ENCODE data around the gene LAMC2. TPM values are rescaled to one million over a fixed set of nuclear protein-coding genes. Genes with fewer than 3 reads are reported as not detected.

The LAMC2 gene
- total and polyA plus RNA-seq, 9 donors, result 0.47 to 33.7 (median 2.9) TPM

DNA sequence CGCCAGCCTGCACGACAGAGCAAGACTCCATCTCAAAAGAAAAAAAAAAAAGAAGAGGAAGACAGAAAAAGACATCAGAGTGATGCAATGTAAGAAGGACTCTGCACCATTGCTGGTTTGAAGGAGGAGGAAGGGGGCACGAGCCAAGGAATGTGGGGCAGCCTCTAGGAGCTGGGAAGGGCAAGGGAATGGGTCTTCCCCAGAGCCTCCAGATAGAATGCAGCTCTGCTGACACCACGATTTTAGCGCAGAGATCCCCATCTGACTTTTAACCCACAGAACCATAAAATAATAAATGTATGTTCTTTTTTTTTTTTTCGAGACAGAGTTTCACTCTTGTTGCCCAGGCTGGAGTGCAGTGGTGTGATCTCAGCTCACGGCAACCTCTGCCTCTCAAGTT is 33.9 kb upstream of the LAMC2 start:
- DNase-seq, result no peak
- intact Hi-C loops (cut with DNase I), result no loop called here
- Histone ChIP-seq H3K27me3 (no peaks in the 10 kb centered on the region), H3K27ac (no peak overlapping the region), H3K9me3 (no peaks in the 10 kb centered on the region), H3K36me3 (no peaks in the 10 kb centered on the region), H3K4me1 (ENCODE audit: insufficient read depth) (peaks cover 4% of the 10 kb centered on the region), H3K4me3 (no peak overlapping the region)
- WGBS, 3 donors, result 87 to 90% (median 89%) methylated on average over 7 of the region's 7 CpGs
- TF ChIP-seq CTCF (IDR thresholded peaks at IDR 0.05) (no peak), POLR2A (IDR thresholded peaks at IDR 0.05) (no peak), EP300 (IDR thresholded peaks at IDR 0.05) (no peak)

- no peaks in the 10 kb centered on the region for H3K27me3 ChIP-seq
- TF ChIP-seq EP300 (IDR thresholded peaks at IDR 0.05), result no peak
- TF ChIP-seq CTCF (IDR thresholded peaks at IDR 0.05), result no peak
- TF ChIP-seq POLR2A (IDR thresholded peaks at IDR 0.05), result no peak
- intact Hi-C loops (cut with DNase I), result no loop called here
These were observed 30.1 kb upstream of the LAMC2 start for GRCh38 chr1:183155939-183156338.

DNA sequence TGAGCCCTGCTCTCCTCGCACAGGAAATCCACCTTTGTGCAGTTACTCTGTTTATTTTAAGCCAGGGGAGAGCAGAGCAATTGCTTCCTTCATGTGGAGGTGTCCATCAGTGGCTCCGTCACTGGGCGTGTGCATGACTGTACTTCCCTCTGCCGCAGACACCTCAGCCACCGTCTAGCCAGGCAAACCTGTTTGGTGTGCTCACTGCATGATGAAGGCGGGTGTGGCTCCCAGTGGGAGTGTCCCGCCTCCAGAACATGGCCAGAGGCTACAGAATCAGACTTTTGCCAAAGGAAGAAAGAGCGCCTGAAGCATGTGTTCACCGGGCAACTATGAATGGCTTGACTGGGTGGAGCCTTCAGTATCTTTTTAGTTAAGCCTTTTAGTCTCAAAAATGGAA is 26.1 kb upstream of the LAMC2 start:
- H3K27ac ChIP-seq, result no peak overlapping the region
- no peaks in the 10 kb centered on the region for H3K27me3 ChIP-seq
- no peak for TF ChIP-seq POLR2A (IDR thresholded peaks at IDR 0.05)
- no peak for TF ChIP-seq CTCF (IDR thresholded peaks at IDR 0.05)
- TF ChIP-seq EP300 (IDR thresholded peaks at IDR 0.05), result no peak
- DNase-seq, result no peak
- intact Hi-C loops (cut with DNase I), result no loop called here
- no peaks in the 10 kb centered on the region for H3K36me3 ChIP-seq
- H3K9me3 ChIP-seq, result no peaks in the 10 kb centered on the region
- WGBS, 3 donors, result 92 to 94% (median 93%) methylated on average over 9 of the region's 9 CpGs
- H3K4me3 ChIP-seq, result no peak overlapping the region
- no peaks in the 10 kb centered on the region for H3K4me1 ChIP-seq (ENCODE audit: insufficient read depth)

More at GRCh38 chr1:183155939-183156338, 30.1 kb upstream of the LAMC2 start:
- no peak for DNase-seq
- Histone ChIP-seq H3K36me3 (no peaks in the 10 kb centered on the region), H3K9me3 (no peaks in the 10 kb centered on the region), H3K4me1 (ENCODE audit: insufficient read depth) (no peaks in the 10 kb centered on the region), H3K4me3 (no peak overlapping the region), H3K27ac (no peak overlapping the region)
- WGBS, 3 donors, result 73 to 78% (median 77%) methylated on average over 2 of the region's 2 CpGs

- Histone ChIP-seq H3K4me1 (ENCODE audit: insufficient read depth) (no peaks in the 10 kb centered on the region), H3K36me3 (no peaks in the 10 kb centered on the region), H3K4me3 (no peak overlapping the region), H3K27me3 (no peaks in the 10 kb centered on the region), H3K27ac (no peak overlapping the region), H3K9me3 (no peaks in the 10 kb centered on the region)
- DNase-seq, result no peak
- intact Hi-C loops (cut with DNase I), result no loop called here
- no peak for TF ChIP-seq CTCF (IDR thresholded peaks at IDR 0.05)
- TF ChIP-seq POLR2A (IDR thresholded peaks at IDR 0.05), result no peak
- TF ChIP-seq EP300 (IDR thresholded peaks at IDR 0.05), result no peak
- WGBS, 3 donors, result 76 to 81% (median 78%) methylated on average over 3 of the region's 3 CpGs
These were observed 24.7 kb upstream of the LAMC2 start for GRCh38 chr1:183161391-183161790.

- H3K9me3 ChIP-seq, result no peaks in the 10 kb centered on the region
- no peak overlapping the region for H3K4me3 ChIP-seq
- H3K27ac ChIP-seq, result no peak overlapping the region
- WGBS, 3 donors, result 94 to 98% (median 96%) methylated on average over 3 of the region's 3 CpGs
- H3K4me1 ChIP-seq (ENCODE audit: insufficient read depth), result no peaks in the 10 kb centered on the region
- TF ChIP-seq EP300 (IDR thresholded peaks at IDR 0.05) (no peak), CTCF (IDR thresholded peaks at IDR 0.05) (no peak), POLR2A (IDR thresholded peaks at IDR 0.05) (no peak)
- H3K27me3 ChIP-seq, result no peaks in the 10 kb centered on the region
- DNase-seq, result no peak
- no peaks in the 10 kb centered on the region for H3K36me3 ChIP-seq
- intact Hi-C loops (cut with DNase I), result no loop called here
These were observed 22.7 kb upstream of the LAMC2 start for GRCh38 chr1:183163316-183163715.

Measured in ovary (tissue), 9 donors.